GM23338 (cell line): ENCODE results near the gene ALKBH1. TPM values are rescaled to one million over a fixed set of nuclear protein-coding genes. Genes with fewer than 3 reads are reported as not detected.

Source experiments
- ATAC-seq: fragments of 200-7000 bp; cut with Tn5 transposase; 3 replicates; pipeline ENCODE4 v1.9.1; 2020
- DNase-seq: peaks from one replicate; pipeline ENCODE4 v3.0.0-alpha.2; 2015; ENCODE audit warnings: low spot score
- H2AFZ ChIP-seq: fragments of 200-600 bp; sonication (generic); 2 replicates; pipeline ENCODE4 v1.8.0; 2016; ENCODE audit warnings: antibody characterized with exemption, mild to moderate bottlenecking, moderate library complexity
- H3F3A ChIP-seq: fragments of 200-600 bp; sonication (generic); replicated peaks from 2 replicates; pipeline ENCODE4 v1.8.0; 2017; ENCODE audit warnings: antibody characterized with exemption, mixed run types, low read depth
- H3K27ac ChIP-seq: fragments of 200-600 bp; sonication (generic); 2 replicates; pipeline ENCODE4 v1.6.1; 2016; ENCODE audit warnings: low read depth
- H3K27me3 ChIP-seq: fragments of 200-600 bp; sonication (generic); 2 replicates; pipeline ENCODE4 v1.8.0; 2016; ENCODE audit warnings: mild to moderate bottlenecking, mixed run types, moderate library complexity; ENCODE audit not compliant: insufficient read depth
- H3K36me3 ChIP-seq: fragments of 200-600 bp; sonication (generic); 2 replicates; pipeline ENCODE4 v1.8.0; 2016; ENCODE audit warnings: mild to moderate bottlenecking; ENCODE audit not compliant: insufficient read depth
- H3K4me1 ChIP-seq: fragments of 200-600 bp; sonication (generic); 2 replicates; pipeline ENCODE4 v1.8.0; 2016; ENCODE audit warnings: mild to moderate bottlenecking, moderate library complexity; ENCODE audit not compliant: insufficient read depth
- H3K4me2 ChIP-seq: fragments of 200-600 bp; sonication (generic); 2 replicates; pipeline ENCODE4 v1.7.1; 2017; ENCODE audit warnings: mixed run types
- H3K4me3 ChIP-seq: fragments of 200-600 bp; sonication (generic); 2 replicates; pipeline ENCODE4 v1.6.1; 2016; ENCODE audit warnings: mixed run types
- H3K79me2 ChIP-seq: fragments of 200-600 bp; sonication (generic); replicated peaks from 2 replicates; pipeline ENCODE4 v1.8.0; 2017; ENCODE audit warnings: mild to moderate bottlenecking; ENCODE audit not compliant: insufficient read depth
- H3K9me2 ChIP-seq: fragments of 200-600 bp; sonication (generic); 2 replicates; pipeline ENCODE4 v1.8.0; 2017; ENCODE audit not compliant: insufficient read depth
- H4K20me1 ChIP-seq: fragments of 200-600 bp; sonication (generic); replicated peaks from 2 replicates; pipeline ENCODE4 v1.8.0; 2017; ENCODE audit warnings: mild to moderate bottlenecking; ENCODE audit not compliant: insufficient read depth
- H3K27ac Mint-ChIP-seq: 2 replicates; pipeline ENCODE4 v1.8.0; 2020; ENCODE audit warnings: inconsistent platforms, mild to moderate bottlenecking, moderate library complexity, mixed read lengths
- H3K27me3 Mint-ChIP-seq: 3 replicates; pipeline ENCODE4 v1.8.0; 2022; ENCODE audit warnings: low read depth, mild to moderate bottlenecking, moderate library complexity, mixed read lengths, inconsistent platforms; ENCODE audit not compliant: insufficient read depth, poor library complexity
- H3K36me3 Mint-ChIP-seq: 3 replicates; pipeline ENCODE4 v1.8.0; 2021; ENCODE audit warnings: low read depth, mild to moderate bottlenecking, inconsistent platforms, moderate library complexity, mixed read lengths
- H3K4me1 Mint-ChIP-seq: 3 replicates; pipeline ENCODE4 v1.8.0; 2020; ENCODE audit warnings: mild to moderate bottlenecking, inconsistent platforms, mixed read lengths
- H3K4me3 Mint-ChIP-seq: 3 replicates; pipeline ENCODE4 v1.8.0; 2021; ENCODE audit warnings: moderate library complexity, mild to moderate bottlenecking, inconsistent platforms, mixed read lengths
- H3K9me3 Mint-ChIP-seq: 3 replicates; pipeline ENCODE4 v1.8.0; 2020; ENCODE audit warnings: moderate library complexity, mild to moderate bottlenecking, inconsistent platforms, mixed read lengths
- EZH2 ChIP-seq: fragments of 200-600 bp; sonication (generic); IDR thresholded peaks from one replicate; pipeline ENCODE4 v1.8.0; 2017; ENCODE audit warnings: antibody characterized with exemption, mild to moderate bottlenecking, low read depth; ENCODE audit not compliant: unreplicated experiment
- JUNB ChIP-seq: IDR thresholded peaks from one replicate; pipeline ENCODE4 v1.6.1; 2016; ENCODE audit warnings: antibody characterized with exemption; ENCODE audit not compliant: unreplicated experiment
- STAT1 ChIP-seq: IDR thresholded peaks from one replicate; pipeline ENCODE4 v1.6.1; 2016; ENCODE audit warnings: antibody characterized with exemption; ENCODE audit not compliant: unreplicated experiment
- polyA plus RNA-seq: library from polyadenylated mRNA; unstranded; fragments of >200 nt; fragmentation: Nextera tagmentation; extraction: Ambion mirVana; gene quantifications from 2 replicates; pipeline ENCODE4 v1.2.1, GENCODE V29; 2016
- total RNA-seq: library from RNA; depleted of rRNA; stranded (reverse); fragments of >200 nt; shearing (Covaris generic); gene quantifications from 2 replicates; pipeline ENCODE4 v1.2.3, GENCODE V29; 2014
- TF ChIP-seq, protein P1 (sequence below): fragments of 250-450 bp; sonication (Bioruptor Pico); IDR thresholded peaks from 2 replicates; pipeline ENCODE4 v1.5.0; 2020; ENCODE audit warnings: mild to moderate bottlenecking, moderate library complexity
- TF ChIP-seq, protein P2 (sequence below), 2 experiments: fragments of 200-600 bp in 1 of 2; sonication (generic) in 1 of 2; conservative IDR thresholded peaks; 2 replicates each; pipeline versions ENCODE4 v1.5.1 to v1.6.1; 2016 to 2017; ENCODE audit warnings: antibody characterized with exemption in 2 of 2, low read depth in 2 of 2, mild to moderate bottlenecking in 2 of 2, moderate library complexity in 1 of 2
- TF ChIP-seq, protein P3 (sequence below): IDR thresholded peaks from one replicate; pipeline ENCODE4 v1.6.1; 2018; ENCODE audit warnings: antibody characterized with exemption; ENCODE audit not compliant: unreplicated experiment

Gene ALKBH1
- total and polyA plus RNA-seq, 2 experiments from 2014 or later: 13.0 to 22.2 TPM

DNA sequence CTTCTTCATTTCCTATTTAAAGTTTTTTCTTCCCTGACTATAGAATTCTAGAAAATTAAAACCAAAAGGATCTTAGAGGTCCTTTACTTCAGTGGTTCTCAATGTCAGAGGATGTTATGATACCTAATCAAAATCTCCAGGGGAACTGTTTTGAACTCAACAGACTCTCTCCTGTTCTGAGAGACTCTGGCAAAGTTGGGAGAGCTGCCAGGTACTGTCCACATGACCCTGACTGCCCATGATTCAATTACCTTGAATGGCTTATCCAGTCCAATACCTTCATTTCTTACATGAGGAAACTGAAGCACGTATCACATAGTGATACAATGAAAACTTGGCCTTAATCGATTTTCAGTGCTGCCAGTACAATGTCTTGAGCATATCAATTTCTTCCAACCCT lies 16.6 kb downstream of the ALKBH1 start (continued):
- TF ChIP-seq, protein P1, sequence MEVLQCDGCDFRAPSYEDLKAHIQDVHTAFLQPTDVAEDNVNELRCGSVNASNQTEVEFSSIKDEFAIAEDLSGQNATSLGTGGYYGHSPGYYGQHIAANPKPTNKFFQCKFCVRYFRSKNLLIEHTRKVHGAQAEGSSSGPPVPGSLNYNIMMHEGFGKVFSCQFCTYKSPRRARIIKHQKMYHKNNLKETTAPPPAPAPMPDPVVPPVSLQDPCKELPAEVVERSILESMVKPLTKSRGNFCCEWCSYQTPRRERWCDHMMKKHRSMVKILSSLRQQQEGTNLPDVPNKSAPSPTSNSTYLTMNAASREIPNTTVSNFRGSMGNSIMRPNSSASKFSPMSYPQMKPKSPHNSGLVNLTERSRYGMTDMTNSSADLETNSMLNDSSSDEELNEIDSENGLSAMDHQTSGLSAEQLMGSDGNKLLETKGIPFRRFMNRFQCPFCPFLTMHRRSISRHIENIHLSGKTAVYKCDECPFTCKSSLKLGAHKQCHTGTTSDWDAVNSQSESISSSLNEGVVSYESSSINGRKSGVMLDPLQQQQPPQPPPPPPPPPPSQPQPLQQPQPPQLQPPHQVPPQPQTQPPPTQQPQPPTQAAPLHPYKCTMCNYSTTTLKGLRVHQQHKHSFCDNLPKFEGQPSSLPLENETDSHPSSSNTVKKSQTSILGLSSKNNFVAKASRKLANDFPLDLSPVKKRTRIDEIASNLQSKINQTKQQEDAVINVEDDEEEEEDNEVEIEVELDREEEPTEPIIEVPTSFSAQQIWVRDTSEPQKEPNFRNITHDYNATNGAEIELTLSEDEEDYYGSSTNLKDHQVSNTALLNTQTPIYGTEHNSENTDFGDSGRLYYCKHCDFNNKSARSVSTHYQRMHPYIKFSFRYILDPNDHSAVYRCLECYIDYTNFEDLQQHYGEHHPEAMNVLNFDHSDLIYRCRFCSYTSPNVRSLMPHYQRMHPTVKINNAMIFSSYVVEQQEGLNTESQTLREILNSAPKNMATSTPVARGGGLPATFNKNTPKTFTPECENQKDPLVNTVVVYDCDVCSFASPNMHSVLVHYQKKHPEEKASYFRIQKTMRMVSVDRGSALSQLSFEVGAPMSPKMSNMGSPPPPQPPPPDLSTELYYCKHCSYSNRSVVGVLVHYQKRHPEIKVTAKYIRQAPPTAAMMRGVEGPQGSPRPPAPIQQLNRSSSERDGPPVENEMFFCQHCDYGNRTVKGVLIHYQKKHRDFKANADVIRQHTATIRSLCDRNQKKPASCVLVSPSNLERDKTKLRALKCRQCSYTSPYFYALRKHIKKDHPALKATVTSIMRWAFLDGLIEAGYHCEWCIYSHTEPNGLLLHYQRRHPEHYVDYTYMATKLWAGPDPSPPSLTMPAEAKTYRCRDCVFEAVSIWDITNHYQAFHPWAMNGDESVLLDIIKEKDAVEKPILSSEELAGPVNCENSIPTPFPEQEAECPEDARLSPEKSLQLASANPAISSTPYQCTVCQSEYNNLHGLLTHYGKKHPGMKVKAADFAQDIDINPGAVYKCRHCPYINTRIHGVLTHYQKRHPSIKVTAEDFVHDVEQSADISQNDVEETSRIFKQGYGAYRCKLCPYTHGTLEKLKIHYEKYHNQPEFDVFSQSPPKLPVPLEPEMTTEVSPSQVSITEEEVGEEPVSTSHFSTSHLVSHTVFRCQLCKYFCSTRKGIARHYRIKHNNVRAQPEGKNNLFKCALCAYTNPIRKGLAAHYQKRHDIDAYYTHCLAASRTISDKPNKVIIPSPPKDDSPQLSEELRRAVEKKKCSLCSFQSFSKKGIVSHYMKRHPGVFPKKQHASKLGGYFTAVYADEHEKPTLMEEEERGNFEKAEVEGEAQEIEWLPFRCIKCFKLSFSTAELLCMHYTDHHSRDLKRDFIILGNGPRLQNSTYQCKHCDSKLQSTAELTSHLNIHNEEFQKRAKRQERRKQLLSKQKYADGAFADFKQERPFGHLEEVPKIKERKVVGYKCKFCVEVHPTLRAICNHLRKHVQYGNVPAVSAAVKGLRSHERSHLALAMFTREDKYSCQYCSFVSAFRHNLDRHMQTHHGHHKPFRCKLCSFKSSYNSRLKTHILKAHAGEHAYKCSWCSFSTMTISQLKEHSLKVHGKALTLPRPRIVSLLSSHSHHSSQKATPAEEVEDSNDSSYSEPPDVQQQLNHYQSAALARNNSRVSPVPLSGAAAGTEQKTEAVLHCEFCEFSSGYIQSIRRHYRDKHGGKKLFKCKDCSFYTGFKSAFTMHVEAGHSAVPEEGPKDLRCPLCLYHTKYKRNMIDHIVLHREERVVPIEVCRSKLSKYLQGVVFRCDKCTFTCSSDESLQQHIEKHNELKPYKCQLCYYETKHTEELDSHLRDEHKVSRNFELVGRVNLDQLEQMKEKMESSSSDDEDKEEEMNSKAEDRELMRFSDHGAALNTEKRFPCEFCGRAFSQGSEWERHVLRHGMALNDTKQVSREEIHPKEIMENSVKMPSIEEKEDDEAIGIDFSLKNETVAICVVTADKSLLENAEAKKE (CRISPR knock-in tag): no peak
- TF ChIP-seq STAT1 (no peak), JUNB (no peak)
- TF ChIP-seq, protein P2, sequence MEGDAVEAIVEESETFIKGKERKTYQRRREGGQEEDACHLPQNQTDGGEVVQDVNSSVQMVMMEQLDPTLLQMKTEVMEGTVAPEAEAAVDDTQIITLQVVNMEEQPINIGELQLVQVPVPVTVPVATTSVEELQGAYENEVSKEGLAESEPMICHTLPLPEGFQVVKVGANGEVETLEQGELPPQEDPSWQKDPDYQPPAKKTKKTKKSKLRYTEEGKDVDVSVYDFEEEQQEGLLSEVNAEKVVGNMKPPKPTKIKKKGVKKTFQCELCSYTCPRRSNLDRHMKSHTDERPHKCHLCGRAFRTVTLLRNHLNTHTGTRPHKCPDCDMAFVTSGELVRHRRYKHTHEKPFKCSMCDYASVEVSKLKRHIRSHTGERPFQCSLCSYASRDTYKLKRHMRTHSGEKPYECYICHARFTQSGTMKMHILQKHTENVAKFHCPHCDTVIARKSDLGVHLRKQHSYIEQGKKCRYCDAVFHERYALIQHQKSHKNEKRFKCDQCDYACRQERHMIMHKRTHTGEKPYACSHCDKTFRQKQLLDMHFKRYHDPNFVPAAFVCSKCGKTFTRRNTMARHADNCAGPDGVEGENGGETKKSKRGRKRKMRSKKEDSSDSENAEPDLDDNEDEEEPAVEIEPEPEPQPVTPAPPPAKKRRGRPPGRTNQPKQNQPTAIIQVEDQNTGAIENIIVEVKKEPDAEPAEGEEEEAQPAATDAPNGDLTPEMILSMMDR (conservative IDR thresholded peaks at IDR 0.05; ENCODE audit: low read depth in 2 of 2): no peak

DNA sequence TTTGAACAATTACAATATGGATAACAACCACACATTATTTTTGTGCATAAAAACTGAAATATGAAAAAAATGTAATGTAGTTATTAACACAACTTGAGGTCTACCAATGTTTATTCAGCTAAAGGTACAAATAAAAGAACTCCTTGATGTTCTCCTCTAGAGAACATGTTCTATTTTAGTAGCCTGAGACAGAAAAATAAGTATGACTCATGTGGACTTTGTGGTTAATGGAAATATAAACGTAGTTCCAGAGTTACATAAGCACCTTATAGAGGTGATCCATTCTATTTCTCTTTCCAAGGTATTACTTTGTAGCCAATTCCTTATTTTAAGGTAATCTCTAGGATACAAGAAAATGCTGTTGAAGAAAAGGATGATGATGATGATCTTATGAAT lies 25.7 kb downstream of the ALKBH1 start:
- Mint-ChIP-seq H3K9me3 (no peaks in the 10 kb centered on the region), H3K36me3 (peaks cover 12% of the 10 kb centered on the region), H3K27me3 (peaks cover 5% of the 10 kb centered on the region), H3K4me3 (no peak overlapping the region), H3K4me1 (no peaks in the 10 kb centered on the region), H3K27ac (no peak overlapping the region)
- Histone ChIP-seq H3K4me3 (no peak overlapping the region), H2AFZ (no peak overlapping the region), H3K9me2 (no peaks in the 10 kb centered on the region), H3K27me3 (no peaks in the 10 kb centered on the region), H3F3A (no peaks in the 10 kb centered on the region; the same call in 1 of the 2 replicates), H4K20me1 (peaks cover 12% of the 10 kb centered on the region; the same call in 1 of the 2 replicates), H3K79me2 (no peaks in the 10 kb centered on the region), H3K4me2 (no peak overlapping the region), H3K36me3 (peaks cover 3% of the 10 kb centered on the region), H3K4me1 (no peaks in the 10 kb centered on the region), H3K27ac (no peak overlapping the region)
- no peak for DNase-seq
- no peak for ATAC-seq
- no peak for TF ChIP-seq EZH2
- TF ChIP-seq, protein P3, sequence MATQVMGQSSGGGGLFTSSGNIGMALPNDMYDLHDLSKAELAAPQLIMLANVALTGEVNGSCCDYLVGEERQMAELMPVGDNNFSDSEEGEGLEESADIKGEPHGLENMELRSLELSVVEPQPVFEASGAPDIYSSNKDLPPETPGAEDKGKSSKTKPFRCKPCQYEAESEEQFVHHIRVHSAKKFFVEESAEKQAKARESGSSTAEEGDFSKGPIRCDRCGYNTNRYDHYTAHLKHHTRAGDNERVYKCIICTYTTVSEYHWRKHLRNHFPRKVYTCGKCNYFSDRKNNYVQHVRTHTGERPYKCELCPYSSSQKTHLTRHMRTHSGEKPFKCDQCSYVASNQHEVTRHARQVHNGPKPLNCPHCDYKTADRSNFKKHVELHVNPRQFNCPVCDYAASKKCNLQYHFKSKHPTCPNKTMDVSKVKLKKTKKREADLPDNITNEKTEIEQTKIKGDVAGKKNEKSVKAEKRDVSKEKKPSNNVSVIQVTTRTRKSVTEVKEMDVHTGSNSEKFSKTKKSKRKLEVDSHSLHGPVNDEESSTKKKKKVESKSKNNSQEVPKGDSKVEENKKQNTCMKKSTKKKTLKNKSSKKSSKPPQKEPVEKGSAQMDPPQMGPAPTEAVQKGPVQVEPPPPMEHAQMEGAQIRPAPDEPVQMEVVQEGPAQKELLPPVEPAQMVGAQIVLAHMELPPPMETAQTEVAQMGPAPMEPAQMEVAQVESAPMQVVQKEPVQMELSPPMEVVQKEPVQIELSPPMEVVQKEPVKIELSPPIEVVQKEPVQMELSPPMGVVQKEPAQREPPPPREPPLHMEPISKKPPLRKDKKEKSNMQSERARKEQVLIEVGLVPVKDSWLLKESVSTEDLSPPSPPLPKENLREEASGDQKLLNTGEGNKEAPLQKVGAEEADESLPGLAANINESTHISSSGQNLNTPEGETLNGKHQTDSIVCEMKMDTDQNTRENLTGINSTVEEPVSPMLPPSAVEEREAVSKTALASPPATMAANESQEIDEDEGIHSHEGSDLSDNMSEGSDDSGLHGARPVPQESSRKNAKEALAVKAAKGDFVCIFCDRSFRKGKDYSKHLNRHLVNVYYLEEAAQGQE: no peak
